A549 treated with ZK216348 at 1 μM for 4 hours (cell line): ENCODE data around the gene DAG1. TPM values are rescaled to one million over a fixed set of nuclear protein-coding genes. Genes with fewer than 3 reads are reported as not detected.

Experiments
- total RNA-seq: library from RNA; stranded (reverse); fragments of 200-300 nt; extraction: Qiagen RNA extraction; gene quantifications from 5 replicates; pipeline ENCODE4 v1.2.3, GENCODE V29; 2022; ENCODE audit warnings: low read depth

Gene DAG1
- 42.1 to 67.0 TPM (median 56.9 TPM) in 5 replicates for total RNA-seq

DNA sequence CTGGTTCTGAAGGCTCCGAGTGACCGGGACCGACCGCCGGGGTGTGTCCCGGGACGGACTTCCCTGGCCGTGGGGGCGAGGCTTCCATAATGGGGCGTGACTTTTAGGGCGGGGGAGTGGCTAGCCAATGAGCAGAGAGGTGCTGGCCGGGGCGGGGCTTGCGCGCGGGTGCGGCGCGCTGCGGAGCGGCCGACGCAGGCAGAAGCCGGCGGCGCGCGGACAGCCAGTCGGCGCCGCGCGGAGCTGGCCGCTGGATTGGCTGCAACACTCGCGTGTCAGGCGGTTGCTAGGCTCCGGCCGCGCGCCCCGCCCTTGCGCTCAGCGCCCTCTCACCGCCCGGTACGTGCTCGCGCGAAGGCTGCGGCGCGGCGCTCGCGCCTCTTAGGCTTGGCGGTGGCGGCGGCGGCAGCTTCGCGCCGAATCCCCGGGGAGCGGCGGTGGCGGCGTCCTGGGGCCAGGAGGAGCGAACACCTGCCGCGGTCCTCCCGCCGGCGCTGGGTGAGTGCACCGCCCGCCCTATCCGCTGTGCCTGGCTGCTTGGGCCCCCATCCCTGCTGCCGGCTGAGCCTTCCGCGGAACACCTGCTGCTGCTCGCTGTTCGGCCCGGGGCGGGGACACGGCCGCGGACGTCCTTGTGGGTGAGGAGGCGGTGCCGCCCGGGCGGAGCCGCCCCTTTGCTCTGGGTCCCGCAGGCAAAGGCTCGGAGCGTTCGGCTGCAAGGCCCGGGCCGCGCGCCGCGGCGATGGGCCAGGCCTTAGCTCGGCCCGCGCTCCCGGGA is at the start of gene DAG1:
DAG1 (plus strand) TSS at position 332 of the 778 bp plus-strand sequence. CDS start 40,268 bp downstream, outside the sequence.

GRCh38 chr3:49422379-49423248 is 47.5 kb upstream of the DAG1 start, which contains the start of gene AMT:
AMT (minus strand) TSS chr3:49422473; CDS start chr3:49422450, 23 bp downstream.

GRCh38 chr3:49553692-49554632 is 83.9 kb downstream of the DAG1 start, which contains the start of gene BSN:
BSN (plus strand) TSS chr3:49554477; CDS start chr3:49554603, 126 bp downstream.

Other genes starting within 250 kb of the DAG1 start
- gene C3orf62, start 193.0 kb upstream of the DAG1 start, total RNA-seq: 1.7 to 2.6 TPM (median 2.0 TPM) in 5 replicates
- 12.9 to 15.9 TPM (median 14.2 TPM) in 5 replicates for gene USP4, start 130.2 kb upstream of the DAG1 start, total RNA-seq
- 192 to 311 TPM (median 283 TPM) in 5 replicates for gene GPX1, start 111.9 kb upstream of the DAG1 start, total RNA-seq
- gene RHOA, start 58.3 kb upstream of the DAG1 start, total RNA-seq: 451 to 581 TPM (median 463 TPM) in 5 replicates
- 18.9 to 24.4 TPM (median 23.7 TPM) in 5 replicates for gene TCTA, start 57.8 kb upstream of the DAG1 start, total RNA-seq
- gene AMT, start 47.8 kb upstream of the DAG1 start, total RNA-seq: 0.24 to 0.54 TPM (median 0.37 TPM) in 5 replicates
- 4.1 to 7.6 TPM (median 6.6 TPM) in 5 replicates for gene NICN1, start 40.9 kb upstream of the DAG1 start, total RNA-seq
- 0.04 to 0.16 TPM (median 0.16 TPM) in 5 replicates for gene BSN, start 84.2 kb downstream of the DAG1 start, total RNA-seq
- gene APEH, start 204.1 kb downstream of the DAG1 start, total RNA-seq: 51.1 to 72.3 TPM (median 65.1 TPM) in 5 replicates
- 1.4 to 2.1 TPM (median 1.5 TPM) in 5 replicates for gene MST1, start 219.2 kb downstream of the DAG1 start, total RNA-seq
- 8.5 to 19.3 TPM (median 15.2 TPM) in 5 replicates for gene RNF123, start 219.3 kb downstream of the DAG1 start, total RNA-seq
- gene AMIGO3, start 249.4 kb downstream of the DAG1 start, total RNA-seq: 0.18 to 1.1 TPM (median 0.66 TPM) in 4 of 5 replicates, not detected in the other